ENCODE results near the gene IZUMO4. TPM values are rescaled to one million over a fixed set of nuclear protein-coding genes. Genes with fewer than 3 reads are reported as not detected.

IZUMO4 gene
- total RNA-seq (1 to 10 TPM; 5.0 to 8.4 TPM), polyA plus RNA-seq (1 to 10 TPM; 6.1 to 9.8 TPM)
- long read RNA-seq, donor 1: 0 reads
- long read RNA-seq, donor 2, partial matches to known transcripts: 0 of 1 reads
- long read RNA-seq, donor 2, other reads (novel, unspliced or antisense): 0 of 1 reads
- long read RNA-seq, donor 3: 0 reads
- long read RNA-seq, donor 4: 0 reads
- long read RNA-seq, donor 5, partial matches to known transcripts: 0 of 1 reads
- long read RNA-seq, donor 5, other reads (novel, unspliced or antisense): 0 of 1 reads

DNA sequence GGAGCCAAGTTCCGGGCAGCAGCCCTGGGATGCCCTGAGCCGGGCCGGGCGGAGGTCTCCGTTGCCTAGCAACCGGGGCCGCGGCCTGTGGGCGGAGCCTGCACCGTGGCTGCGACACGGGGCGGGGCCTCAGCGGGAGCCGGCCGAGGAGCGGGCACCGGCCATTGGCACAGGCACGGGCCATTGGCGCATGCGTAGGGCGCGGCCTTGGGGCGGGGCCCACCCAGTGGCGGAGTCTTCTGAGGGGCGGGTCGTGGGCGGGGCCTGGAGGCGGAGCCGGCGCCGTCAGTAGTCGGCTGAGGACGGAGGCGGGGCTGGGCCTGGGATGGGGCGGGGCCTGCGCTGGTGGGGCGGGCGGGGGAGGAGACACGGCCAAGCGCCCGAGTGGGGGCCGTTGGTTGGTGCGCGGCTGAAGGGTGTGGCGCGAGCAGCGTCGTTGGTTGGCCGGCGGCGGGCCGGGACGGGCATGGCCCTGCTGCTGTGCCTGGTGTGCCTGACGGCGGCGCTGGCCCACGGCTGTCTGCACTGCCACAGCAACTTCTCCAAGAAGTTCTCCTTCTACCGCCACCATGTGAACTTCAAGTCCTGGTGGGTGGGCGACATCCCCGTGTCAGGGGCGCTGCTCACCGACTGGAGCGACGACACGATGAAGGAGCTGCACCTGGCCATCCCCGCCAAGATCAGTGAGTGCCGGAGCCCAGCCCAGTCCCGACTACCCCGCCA lies at the start of gene IZUMO4:
Gene IZUMO4 (plus strand): TSS at position 436 of the 723 bp plus-strand sequence. CDS start 31 bp downstream, at position 467.
- Histone ChIP-seq H3K4me1 (ENCODE audit: control insufficient read depth in 5 of 5, insufficient read depth in 5 of 5, low read length in 5 of 5) (peaks cover 0 to 21% (median 5%) of the 10 kb centered on the region in 5 donors), H3K4me3 (peak within 1 kb of the TSS; percentile 65), H3K36me3 (ENCODE audit: control insufficient read depth in 4 of 4, insufficient read depth in 4 of 4, low read length in 4 of 4) (peaks cover 2 to 26% (median 5%) of the 10 kb centered on the region in 4 donors), H3K27me3 (ENCODE audit: control insufficient read depth in 3 of 3, insufficient read depth in 3 of 3, low read length in 2 of 3) (no peaks in the 10 kb centered on the region), H3K27ac (ENCODE audit: low read depth in 1 of 2, low read length in 1 of 2) (peak within 1 kb of the TSS; percentile 96 to 98), H3K9me3 (ENCODE audit: control insufficient read depth in 4 of 4, insufficient read depth in 3 of 4, low read length in 3 of 4) (no peaks in the 10 kb centered on the region), H3K9ac (ENCODE audit: insufficient read depth in 1 of 2, low read length in 2 of 2) (peak within 1 kb of the TSS; percentile 61 to 73)
- TF ChIP-seq CTCF (IDR thresholded peaks at IDR 0.05; ENCODE audit: control extremely low read depth, extremely low read depth): peak; percentile 47
- peak; percentile 99 to 100 (median 99) for DNase-seq
- ATAC-seq (ENCODE audit: insufficient read depth, low FRiP score): peak; percentile 94
- 0% methylated on average over 39 to 70 of the region's 70 CpGs for whole genome bisulfite sequencing, 2 donors

GRCh38 chr19:2047076-2047448 lies 49.7 kb upstream of the IZUMO4 start:
- H3K4me1 ChIP-seq (ENCODE audit: control insufficient read depth in 5 of 5, insufficient read depth in 5 of 5, low read length in 5 of 5): peaks cover 10 to 71% (median 30%) of the 10 kb centered on the region in 5 donors
- H3K27ac ChIP-seq (ENCODE audit: low read depth in 1 of 2, low read length in 1 of 2): peak overlapping the region; percentile 69 to 96

GRCh38 chr19:2047449-2048103 lies 49.1 kb upstream of the IZUMO4 start:
- no peak overlapping the region for H3K9ac ChIP-seq (ENCODE audit: insufficient read depth in 1 of 2, low read length in 2 of 2)
- WGBS, 2 donors: 58 to 75% methylated on average over 18 to 22 of the region's 22 CpGs
- H3K27ac ChIP-seq (ENCODE audit: low read depth in 1 of 2, low read length in 1 of 2): peak overlapping the region; percentile 69 to 96

More at GRCh38 chr19:2047076-2047448, 49.7 kb upstream of the IZUMO4 start:
- Histone ChIP-seq H3K27me3 (ENCODE audit: control insufficient read depth in 3 of 3, insufficient read depth in 3 of 3, low read length in 2 of 3) (no peaks in the 10 kb centered on the region), H3K4me3 (no peak overlapping the region), H3K9me3 (ENCODE audit: control insufficient read depth in 4 of 4, insufficient read depth in 3 of 4, low read length in 3 of 4) (no peaks in the 10 kb centered on the region), H3K9ac (ENCODE audit: insufficient read depth in 1 of 2, low read length in 2 of 2) (no peak overlapping the region), H3K36me3 (ENCODE audit: control insufficient read depth in 4 of 4, insufficient read depth in 4 of 4, low read length in 4 of 4) (peaks cover 0 to 60% (median 8%) of the 10 kb centered on the region in 4 donors)
- ATAC-seq (ENCODE audit: insufficient read depth, low FRiP score): no peak
- DNase-seq: no peak
- WGBS, 2 donors: 66 to 84% methylated on average over 6 of the region's 6 CpGs
- TF ChIP-seq CTCF (IDR thresholded peaks at IDR 0.05; ENCODE audit: control extremely low read depth, extremely low read depth): no peak

More at GRCh38 chr19:2047449-2048103, 49.1 kb upstream of the IZUMO4 start:
- no peaks in the 10 kb centered on the region for H3K9me3 ChIP-seq (ENCODE audit: control insufficient read depth in 4 of 4, insufficient read depth in 3 of 4, low read length in 3 of 4)
- no peak for ATAC-seq (ENCODE audit: insufficient read depth, low FRiP score)
- H3K4me3 ChIP-seq: no peak overlapping the region
- peaks cover 0 to 56% (median 8%) of the 10 kb centered on the region in 4 donors for H3K36me3 ChIP-seq (ENCODE audit: control insufficient read depth in 4 of 4, insufficient read depth in 4 of 4, low read length in 4 of 4)
- H3K4me1 ChIP-seq (ENCODE audit: control insufficient read depth in 5 of 5, insufficient read depth in 5 of 5, low read length in 5 of 5): peaks cover 8 to 70% (median 31%) of the 10 kb centered on the region in 5 donors
- no peak for DNase-seq
- H3K27me3 ChIP-seq (ENCODE audit: control insufficient read depth in 3 of 3, insufficient read depth in 3 of 3, low read length in 2 of 3): no peaks in the 10 kb centered on the region
- TF ChIP-seq CTCF (IDR thresholded peaks at IDR 0.05; ENCODE audit: control extremely low read depth, extremely low read depth): no peak
